ENCODE measurements around the gene OTOP3.

OTOP3 gene

DNA sequence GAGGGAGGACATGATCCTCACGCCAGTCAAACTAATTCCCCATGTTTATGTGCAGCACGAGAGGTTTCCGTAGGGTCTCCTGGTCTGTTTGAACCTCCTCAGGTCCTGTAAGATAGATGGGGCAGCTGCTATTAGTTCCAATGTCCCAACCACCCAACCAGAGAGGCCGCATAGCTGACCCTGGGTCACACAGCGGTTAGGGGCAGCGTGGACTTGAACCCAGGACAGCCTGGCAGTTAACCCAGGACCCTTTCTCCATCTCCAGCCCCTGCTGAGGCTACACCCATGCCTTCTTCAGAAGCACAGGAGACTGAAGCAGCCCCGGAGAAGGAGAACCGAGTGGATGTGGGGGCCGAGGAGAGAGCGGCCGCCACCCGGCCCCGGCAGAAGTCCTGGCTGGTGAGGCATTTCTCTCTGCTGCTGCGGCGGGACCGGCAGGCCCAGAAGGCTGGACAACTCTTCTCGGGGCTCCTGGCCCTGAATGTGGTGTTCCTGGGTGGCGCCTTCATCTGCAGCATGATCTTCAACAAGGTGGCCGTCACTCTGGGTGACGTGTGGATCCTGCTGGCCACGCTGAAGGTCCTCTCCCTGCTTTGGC is 5.5 kb downstream of the OTOP3 start:
- DNase-seq = no peak

DNA sequence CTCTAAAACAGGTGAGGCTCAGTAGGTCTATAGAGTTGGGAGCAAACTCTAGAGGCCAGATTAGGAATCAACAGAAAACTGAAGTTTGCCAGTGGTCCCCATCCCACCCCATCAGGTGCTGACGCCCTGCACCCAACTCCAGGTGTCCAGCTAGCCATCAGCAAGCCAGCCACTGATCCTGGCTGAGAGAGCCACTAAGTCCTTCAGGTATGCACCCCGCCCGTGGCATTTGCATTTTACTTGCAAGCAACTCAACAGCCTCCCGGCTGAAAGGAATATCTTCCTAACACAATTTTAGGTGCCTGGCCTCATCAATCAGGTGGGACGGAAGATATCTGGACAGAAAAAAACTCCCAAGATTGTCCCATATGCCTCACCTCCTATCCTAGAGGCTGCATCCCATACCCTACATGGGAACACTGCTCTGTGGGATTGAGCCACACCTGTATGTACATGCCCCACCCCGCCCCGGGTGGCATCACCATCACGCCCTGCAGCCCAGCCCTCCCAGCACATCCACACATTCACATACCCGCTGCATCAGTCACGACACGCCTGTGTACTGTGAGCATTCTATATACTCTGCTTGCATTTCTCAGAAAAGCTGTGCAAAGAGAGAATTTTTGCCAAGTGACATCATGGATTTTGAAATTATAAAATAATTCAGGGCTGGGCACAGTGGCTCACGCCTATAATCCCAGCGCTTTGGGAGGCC is 8.3 kb downstream of the OTOP3 start:
- no peak for DNase-seq

DNA sequence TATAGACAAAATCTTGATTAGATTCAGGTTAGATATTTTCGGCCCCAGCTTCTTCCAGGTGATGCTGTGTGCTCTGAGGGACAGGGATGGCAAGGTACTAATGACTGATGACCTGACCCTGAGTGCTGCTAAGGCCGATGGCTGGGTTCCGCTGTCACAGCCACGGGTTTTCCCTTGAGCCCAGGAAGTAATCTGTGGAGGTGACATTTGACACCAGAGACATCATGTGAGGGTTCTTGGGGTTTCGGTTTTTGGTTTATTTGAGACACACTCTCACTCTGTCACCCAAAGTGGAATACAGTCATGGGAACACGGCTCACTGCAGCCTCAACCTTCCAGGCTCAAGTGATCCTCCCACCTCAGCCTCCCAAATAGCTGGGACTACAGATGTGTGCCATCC is 9.8 kb downstream of the OTOP3 start:
- no peak for DNase-seq

DNA sequence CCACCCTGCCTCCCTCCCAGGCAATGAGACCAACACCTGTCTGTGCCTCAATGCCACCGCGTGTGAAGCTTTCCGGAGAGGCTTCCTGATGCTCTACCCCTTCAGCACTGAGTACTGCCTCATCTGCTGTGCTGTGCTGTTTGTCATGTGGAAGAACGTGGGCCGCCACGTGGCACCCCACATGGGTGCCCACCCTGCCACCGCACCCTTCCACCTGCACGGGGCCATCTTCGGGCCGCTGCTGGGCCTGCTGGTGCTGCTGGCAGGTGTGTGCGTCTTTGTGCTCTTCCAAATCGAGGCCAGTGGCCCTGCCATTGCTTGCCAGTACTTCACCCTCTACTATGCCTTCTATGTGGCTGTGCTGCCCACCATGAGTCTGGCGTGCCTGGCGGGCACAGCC is 10.9 kb downstream of the OTOP3 start:
- DNase-seq = no peak

DNA sequence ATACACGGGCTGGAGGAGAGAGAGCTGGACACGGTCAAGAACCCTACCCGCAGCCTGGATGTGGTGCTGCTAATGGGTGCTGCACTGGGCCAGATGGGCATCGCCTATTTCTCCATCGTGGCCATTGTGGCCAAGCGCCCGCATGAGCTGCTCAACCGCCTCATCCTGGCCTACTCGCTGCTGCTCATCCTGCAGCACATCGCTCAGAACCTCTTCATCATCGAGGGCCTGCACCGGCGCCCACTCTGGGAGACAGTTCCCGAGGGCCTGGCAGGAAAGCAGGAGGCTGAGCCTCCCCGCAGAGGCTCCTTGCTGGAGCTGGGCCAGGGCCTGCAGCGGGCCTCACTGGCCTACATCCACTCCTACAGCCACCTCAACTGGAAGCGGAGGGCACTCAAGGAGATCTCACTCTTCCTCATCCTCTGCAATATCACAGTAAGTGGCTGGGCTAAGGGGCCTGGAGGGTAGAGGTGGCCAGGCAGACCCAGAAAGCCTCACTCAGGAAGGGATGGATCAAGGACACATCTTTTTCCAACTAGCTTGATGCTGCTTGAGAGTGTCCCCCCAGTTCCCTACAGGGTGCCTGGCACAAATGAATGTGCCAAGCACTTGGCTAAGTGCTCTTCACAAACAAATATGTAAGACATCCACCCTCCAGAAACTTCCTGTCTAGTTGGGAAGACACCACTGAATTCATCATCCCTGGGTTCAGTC is 11.5 kb downstream of the OTOP3 start:
- DNase-seq = no peak

- DNase-seq = no peak
Measured at GRCh38 chr17:74949455-74950115, 13.9 kb downstream of the OTOP3 start.

GRCh38 chr17:74950207-74950606 is 14.5 kb downstream of the OTOP3 start:
- DNase-seq = no peak

DNA sequence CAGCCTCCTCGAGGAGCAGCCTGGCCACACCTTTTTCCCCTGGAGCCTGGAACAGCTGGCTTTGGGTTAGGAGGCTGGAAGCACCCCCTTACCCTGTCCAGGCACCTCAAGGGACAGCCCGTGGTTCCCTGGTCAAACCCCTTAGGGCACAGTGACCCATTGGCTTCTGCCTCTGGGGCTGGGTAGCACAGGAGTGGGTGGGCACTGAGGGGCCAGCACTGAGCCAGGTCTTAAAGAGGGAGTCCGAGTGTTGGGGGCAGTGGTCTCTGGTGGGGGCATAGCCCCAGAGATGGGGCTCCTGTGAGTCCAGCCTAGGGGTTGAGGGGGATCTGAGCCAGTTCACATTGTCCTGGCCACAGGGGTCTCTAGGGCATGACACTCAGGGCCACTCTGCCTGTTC is 15.4 kb downstream of the OTOP3 start:
- no peak for DNase-seq

DNA sequence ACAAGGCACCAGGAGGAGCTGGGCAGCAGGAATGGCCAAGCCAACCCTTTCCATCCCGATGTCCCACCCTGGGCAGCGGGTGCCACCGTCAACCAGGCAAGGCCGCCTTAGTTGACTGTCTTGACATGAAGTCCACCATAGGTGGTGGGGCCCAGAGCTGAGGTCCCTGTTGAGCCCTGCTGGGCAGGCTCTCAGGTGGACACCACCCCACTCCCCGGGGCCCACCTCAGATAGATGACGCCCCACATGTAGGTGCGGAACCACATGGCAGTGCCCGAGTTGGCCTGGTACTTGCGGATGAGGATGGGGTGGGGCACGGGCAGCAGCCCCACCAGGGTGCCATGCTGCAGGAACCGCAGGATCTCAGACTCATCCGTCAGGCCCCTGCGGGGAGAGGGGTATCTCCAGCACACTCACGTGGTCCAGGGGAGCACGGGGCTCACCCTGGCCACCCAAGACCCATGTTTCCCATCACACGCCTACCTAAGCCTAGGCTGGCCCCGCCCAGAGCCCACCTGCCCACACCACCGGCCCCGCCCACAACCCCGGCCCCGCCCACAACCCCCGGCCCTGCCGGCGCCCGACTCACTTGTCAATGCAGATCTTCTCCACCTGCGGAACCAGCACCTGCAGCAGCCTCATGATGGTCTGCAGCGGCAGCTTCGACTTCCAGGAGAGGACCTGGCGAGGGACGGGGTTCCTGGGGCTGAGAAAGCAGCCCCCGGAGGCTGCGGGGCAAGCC is 16.2 kb downstream of the OTOP3 start:
- no peak for DNase-seq

- DNase-seq = no peak
Measured at GRCh38 chr17:74952431-74953133, 16.9 kb downstream of the OTOP3 start.

- no peak for DNase-seq
Measured at GRCh38 chr17:74953134-74953687, 17.5 kb downstream of the OTOP3 start.

- DNase-seq = no peak
Measured at GRCh38 chr17:74954115-74954514, 18.4 kb downstream of the OTOP3 start.

DNA sequence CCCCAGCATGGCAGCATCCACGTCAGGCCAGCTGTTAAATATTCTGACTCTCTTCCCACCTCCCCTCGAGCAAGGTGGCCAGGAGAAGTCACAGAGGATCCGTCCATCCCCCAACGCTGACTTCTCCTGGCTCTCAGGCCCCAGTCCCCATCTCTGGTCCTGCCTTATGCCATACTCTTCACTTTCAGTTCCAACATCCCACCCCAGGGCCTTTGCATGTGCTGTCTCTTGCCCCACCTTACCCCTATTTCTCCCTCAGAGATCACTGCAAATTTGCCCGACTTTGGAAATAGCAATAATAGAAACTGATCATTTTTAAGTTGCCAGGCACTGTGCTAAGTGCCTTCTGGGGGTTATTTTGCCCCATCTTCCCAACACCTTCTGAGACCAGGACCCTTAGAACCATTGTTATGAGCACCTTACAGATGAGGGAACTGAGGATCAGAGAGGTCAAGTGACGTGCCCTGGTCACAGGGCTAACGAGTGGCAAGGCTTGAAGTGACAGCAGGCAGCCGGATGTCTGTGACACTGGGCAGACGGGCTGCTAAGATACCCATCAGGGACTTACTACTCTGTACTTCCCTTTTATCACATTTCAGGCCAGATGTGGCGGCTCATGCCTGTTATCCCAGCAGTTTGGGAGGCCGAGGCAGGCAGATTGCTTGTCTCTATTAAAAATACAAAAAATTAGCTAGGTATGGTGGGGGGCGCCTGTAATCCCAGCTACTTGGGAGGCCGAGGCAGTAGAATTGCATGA is 19.1 kb downstream of the OTOP3 start:
- no peak for DNase-seq

- no peak for DNase-seq
Measured at GRCh38 chr17:74956093-74956492, 20.4 kb downstream of the OTOP3 start.

GRCh38 chr17:74957935-74958740 is 22.4 kb downstream of the OTOP3 start:
- no peak for DNase-seq

DNA sequence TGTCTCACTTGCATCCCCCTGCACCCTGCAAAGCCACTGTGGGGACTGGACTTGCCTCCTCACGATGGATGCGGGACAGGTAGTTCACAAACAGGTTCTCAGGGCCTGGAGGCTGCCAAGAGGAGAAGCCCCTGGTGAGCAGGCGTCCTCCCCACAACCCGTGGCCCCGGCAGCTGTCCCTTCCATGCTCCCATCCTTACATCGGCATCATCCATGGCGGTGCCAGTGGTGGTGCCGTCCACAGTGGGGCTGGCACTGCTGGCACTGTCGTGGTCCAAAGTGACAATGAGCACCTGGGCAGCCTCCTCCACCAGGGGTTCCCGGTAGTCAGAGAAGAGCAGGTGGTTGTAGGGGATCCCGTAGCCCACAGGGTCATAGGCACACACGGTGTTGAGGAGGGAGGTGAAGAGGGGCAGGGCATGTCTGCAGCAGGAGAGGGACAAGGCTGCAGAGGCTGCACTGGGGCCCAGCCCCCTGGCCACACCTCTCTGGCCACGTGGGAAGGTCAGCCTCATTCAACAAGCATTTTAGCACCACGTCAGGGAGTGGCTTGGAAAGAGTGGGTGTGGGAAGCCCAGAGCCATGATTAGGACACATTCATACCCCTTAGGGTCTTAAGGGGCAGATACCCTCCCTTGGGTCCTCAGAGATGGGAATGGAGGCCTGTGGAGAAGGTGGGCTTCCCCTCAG is 24.3 kb downstream of the OTOP3 start:
- DNase-seq = no peak

DNA sequence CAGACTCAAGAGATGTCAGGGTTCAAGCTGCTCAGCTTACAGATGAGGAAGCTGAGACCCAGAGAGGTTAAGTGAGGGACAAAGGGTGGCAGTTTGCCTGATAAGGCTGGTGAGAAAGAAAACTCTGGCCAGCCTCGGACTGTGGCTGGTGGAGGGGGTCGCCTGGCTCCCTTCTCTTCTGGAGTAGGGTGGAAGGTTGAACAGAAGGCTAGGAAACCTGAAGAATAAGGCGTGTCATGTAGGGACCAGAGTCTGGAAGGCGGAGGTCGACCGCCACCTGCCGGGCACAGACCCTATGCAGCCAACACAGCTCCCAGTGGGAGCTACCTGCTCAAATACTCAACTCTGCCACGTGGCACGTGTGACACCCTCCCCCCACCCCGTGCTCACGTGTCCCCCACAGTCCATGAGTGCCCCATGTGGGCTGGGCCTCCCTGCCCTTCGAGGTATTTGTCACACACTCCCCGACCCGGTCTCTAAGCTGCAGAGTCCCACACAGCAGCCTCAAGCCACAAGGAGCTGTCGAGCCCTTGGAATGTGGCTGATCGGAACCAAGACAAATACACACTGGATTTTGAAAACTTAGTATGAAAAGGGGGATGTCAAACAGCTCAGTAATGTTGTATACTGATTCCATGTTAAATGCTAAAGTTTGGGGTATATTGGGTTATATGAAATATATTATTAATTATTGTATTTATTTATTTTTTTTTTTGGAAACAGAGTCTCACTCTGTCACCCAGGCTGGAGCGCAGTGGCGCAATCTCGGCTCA is 25.1 kb downstream of the OTOP3 start:
- DNase-seq = no peak

- DNase-seq = peak; percentile 48
Measured at GRCh38 chr17:74961657-74962350, 26.1 kb downstream of the OTOP3 start.
